HG02678 (cell line): Measurements from ENCODE around the gene SHC2.
"Not testable (repeated sequence)": the region's sequence is repeated elsewhere in the genome, so short reads cannot be mapped to it uniquely, and the experiment has no call there.

Experiments used
- ATAC-seq: cut with Tn5 transposase; IDR thresholded peaks from one replicate; pipeline ENCODE4 v1.9.1; 2021; ENCODE audit warnings: mild to moderate bottlenecking, moderate library complexity; ENCODE audit not compliant: unreplicated experiment

The SHC2 gene

DNA sequence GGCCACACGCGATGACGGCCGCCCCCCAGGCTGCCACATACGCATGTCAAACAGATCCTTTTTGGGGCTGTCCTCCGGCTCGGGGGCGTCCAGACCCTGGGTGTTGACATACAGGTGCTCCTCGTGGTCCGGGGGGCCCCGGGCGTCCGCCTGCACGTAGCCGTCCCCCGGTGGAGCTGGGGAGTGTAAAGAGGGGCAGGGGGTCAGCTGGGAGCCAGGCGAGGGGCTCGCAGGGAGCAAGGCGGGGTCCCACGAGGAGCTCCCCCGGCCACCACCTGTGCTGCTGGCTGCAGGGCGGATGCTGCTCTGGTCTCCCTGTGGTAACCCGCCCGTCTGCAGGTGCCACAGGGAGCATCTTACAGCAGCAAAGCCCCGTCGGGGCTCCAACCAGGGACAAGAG is 35.8 kb downstream of the SHC2 start:
- ATAC-seq, result no peak

DNA sequence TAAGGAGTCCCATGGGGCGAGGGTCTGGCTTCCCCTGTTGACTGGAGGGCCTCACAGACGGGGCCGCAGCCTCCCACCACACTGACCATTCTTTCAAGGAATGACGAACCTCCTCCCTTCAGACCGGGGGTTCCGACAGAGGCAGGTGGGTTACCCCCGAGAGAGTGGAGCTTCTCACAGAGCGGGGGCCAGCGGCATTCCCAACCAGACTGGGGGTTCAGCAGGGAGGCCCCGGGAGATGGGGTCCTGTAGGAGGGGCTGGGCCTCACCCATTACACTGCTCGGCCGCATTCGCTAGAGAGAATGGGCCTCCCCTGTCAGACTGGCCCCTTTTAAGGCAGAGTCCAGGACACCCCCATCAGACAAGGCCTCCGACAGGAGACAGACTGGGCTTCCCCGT is 36.3 kb downstream of the SHC2 start:
- ATAC-seq, result no peak

DNA sequence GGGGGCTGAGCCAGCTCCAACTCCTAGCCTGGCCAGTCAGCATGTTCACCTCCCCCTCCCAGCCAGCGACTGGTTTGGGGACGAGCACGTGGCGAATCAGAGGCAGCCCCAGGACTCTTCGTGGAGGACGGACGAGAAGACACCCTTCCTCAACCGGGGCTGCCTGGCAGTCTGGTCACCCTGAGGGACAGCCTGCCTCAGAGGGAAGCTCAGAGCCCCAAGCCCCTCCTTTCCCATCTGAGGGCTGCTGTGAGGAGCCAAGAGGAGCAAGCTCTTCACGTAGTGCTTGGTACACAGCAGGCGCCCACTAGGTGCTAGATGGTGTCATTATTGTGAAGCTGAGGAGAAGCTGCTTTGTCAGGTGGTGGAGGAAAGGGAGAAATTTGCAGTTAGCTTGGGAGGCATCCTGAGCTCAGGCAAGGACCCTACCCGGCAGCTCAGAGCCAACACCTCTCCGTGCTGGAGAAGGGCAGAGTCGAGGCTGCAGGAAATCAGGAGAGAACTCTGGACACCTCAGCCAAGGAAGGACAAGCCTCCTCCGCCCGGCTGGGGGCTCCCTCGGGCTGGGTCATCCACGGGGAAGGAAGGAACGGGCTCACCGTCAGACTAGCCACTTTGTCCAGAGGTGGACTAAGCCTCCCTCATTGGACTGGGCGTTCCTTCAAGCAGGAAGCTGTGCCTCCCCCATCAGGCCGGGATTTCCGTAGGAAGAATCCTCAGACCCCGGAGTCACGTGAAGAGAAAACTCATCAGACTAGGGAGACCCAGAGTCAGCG is 37.0 kb downstream of the SHC2 start:
- no peak for ATAC-seq

DNA sequence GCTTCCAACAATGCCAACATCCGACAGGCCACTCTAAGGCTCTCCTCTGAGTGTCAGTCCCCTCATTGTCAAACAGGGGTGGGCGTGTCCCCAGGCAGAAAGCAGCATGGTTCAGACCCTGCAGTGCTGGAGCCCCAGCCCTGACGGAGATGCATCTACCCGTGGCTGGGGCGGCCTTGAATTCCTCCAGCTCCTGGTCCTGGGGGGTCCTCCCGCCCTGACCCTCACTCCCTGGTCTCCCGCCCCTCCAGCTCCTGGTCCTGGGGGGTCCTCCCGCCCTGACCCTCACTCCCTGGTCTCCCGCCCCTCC is 38.0 kb downstream of the SHC2 start:
- ATAC-seq, result not testable (repeated sequence)

DNA sequence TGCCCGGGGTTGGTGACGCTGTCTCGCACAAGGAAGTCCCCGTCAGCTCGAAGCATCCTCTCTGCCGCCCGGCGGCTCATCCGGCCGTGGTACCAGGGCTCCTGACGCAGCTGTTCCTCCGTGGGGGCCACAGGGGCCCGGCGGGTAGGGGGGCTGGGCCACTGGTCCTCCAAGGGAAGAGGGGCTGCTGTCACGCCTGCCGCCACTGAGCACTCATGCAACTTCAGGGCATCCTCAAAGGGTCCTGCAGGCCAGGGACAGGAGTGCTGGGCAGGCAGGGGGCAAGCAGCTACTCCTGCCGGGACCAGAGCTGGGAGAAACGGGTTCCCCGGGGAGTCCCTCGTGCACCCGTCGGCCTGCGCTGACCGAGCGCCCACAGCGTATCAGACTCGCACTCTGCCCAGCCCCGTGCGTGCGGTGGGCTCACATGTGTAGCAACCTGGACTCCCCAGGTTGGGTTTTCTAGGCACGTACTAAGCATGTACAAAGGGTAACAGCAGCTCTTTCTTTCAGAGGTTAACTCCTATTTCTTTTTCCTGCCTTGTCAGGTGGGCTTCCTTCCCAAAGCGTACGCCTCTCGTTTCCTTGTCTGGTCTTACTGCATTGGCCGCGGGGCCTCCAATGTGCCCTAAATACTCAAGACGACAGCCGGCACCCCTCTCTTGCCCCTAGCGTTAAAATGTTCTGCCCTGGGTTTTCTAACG is 38.5 kb downstream of the SHC2 start:
- no peak for ATAC-seq

DNA sequence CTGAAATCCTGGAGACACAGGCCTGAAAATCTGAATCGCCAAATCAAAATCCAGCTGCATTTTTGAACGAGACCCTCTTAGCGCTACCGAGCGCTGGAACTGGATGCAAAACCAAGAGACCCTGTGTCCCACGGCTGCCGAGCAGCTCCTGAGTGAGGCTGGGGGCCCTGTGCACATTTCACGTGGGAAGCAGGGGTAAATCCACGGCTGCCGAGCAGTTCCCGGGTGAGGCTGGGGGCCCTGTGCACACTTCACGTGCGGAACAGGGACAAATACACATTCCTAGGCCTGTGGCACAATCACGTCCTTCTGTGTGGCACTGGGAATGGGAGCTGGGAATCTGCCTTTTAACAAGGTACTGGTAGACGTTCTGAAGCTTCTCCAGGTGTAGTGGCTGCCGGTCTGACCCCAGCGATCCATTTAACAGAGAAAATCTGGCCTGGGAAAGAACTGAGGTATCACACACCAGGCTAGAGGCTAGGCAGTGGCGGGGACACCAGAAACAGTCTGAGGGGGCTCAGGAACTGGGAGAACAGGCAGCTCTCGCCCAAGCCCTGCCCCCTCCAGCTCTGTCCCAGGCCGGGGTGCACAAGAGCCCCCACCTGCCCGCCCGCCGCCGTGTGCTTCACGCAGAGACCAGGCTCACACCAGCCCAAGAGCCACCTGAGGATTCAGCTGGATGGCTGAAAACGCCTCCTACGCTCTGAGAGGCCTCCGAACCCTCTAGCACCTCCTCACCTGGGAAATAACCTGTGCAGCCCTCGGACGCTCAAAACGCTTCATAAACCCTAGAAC is 40.9 kb downstream of the SHC2 start:
- no peak for ATAC-seq

DNA sequence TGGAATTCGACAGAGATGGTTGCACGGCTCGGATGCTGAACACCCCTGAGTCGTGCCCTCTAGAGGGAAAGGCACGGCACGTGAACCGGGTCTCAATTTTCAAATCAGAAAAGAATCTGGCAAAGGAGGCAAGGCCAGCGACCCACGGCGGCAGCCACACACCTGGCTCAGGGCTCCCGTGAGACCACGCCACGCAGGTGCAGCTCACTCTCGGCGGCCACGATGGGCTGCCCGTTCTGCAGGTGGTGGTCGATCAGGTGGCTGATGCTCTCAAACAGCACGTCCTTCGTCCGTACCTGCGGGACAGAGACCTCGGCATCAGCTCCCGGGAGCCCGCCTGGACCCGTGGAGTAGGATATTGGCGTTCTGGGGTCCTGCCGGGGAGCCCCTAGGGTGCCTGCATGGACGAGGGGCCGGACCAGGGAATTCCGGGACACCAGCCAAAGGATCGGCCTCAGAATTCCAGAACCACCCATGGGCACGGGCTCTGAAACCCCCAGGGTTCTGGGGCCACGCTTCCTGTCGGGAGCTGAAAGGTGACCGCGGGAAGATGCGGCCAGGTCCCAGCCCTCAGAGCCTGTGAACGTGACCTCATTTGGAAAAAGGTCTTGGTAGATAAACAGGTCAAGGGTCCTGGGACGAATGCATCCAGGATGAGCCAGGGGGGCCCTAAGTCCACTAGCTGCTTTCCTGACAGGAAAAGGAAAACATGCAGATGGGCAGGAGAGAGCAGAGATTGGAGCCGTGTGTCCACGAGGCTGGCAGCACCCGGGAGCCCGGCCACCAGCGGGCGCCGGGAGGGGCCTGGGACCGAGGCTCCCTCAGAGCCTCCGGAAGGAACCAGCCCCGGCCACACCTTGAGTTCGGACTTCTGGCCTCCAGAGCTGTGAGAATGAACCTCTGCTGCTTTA is 41.8 kb downstream of the SHC2 start:
- no peak for ATAC-seq

DNA sequence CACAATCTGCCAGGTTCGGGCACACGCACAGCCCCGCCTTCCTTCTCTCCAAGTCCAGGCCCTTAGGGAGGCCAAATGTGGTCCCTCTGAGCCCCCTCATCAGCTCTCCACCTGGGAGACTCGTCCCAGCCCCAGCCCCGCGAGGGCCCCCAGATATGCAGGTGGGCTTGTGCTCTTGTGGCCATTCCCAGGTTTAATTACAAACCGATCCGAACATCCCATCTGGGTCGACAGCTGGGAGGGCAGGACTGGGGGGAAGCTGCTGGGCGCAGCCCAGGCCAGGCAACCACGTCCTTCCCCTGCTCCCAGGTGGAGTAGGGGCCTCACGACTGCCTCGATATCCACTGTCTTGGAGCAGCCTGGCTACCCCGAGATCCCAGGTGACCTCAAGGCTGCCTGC is 44.4 kb downstream of the SHC2 start:
- ATAC-seq, result no peak

DNA sequence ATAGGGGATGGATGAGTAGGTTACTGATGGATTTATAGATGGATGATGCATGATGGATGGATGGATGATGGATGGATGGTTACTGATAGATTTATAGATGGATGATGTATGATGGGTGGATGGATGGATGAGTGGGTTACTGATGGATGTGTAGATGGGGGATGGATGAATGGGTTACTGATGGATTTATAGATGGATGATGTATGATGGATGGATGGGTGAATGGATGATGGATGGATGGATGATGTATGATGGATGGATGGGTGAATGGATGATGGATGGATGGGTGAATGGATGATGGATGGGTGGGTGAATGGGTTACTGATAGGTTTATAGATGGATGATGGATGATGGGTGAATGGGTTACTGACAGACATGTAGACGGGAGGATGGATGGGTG is 45.5 kb downstream of the SHC2 start:
- no peak for ATAC-seq

DNA sequence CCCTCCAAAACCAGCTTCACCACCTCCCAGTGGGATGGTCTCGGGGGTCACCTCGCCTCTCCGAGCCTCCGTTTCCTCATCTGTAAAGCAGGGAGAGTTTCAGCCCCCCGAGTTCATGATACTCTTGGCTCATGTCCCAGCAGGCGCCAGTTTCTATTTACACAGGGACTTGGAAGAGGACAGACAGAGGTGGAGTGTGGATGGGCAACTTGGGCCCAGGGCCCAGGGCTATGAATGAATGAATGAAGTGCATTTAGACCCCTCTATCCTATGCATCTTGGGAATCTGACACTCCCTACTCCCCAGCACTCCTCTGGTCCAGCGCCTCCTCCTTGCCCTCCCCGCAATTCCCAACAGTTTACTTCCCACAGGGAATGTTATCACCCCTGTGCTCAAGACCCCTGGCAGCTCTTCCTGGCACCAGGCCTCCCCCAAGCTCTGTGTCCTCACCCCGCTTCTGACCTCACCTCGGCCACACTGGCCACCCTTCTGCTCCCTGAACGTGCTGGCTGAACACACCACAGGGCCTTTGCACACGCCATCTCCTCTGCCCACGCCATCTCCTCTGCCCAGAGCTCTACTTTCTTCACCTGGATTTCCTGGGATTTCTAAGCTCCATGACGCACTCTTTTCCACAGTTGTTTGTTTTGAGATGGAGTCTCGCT is 46.9 kb downstream of the SHC2 start:
- ATAC-seq, result no peak

DNA sequence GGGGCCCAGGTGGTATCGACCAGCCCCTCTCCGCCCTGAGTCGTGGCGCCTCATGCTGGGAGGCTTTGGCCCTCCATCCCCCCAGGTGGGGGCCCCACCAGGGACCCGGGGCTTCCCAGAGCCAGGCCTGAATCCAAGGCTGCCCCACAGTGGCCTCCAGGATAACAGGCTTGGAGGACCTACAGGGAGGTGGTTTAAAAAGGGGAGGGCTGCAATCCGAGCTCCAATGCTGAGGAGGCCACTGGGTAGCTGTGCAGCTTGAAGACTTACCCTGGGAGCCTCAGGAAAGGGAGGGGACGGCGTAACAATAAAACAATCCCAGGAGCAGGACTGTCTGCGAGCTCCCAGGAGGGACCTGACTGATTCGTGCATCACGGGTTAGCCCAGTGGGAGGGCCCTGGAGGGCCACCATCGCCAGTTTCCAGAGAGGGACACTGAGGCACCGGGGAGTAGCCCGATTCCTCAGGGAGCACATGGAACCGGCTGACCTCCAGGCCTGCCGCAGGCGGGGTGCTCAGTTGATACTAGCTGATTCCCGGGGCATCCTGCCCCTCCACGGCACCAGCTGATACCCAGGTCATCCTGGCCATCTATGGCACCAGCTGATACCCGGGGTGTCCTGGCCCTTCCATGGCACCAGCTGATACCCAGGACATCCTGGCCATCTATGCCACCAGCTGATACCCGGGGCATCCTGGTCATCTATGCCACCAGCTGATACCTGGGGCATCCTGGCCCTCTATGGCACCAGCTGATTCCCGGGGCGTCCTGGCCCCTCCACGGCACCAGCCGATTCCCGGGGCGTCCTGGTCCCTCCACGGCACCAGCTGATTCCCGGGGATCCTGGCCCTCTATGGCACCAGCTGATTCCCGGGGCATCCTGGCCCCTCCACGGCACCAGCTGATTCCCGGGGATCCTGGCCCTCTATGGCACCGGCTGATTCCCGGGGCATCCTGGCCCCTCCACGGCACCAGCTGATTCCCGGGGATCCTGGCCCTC is 48.2 kb downstream of the SHC2 start:
- no peak for ATAC-seq

DNA sequence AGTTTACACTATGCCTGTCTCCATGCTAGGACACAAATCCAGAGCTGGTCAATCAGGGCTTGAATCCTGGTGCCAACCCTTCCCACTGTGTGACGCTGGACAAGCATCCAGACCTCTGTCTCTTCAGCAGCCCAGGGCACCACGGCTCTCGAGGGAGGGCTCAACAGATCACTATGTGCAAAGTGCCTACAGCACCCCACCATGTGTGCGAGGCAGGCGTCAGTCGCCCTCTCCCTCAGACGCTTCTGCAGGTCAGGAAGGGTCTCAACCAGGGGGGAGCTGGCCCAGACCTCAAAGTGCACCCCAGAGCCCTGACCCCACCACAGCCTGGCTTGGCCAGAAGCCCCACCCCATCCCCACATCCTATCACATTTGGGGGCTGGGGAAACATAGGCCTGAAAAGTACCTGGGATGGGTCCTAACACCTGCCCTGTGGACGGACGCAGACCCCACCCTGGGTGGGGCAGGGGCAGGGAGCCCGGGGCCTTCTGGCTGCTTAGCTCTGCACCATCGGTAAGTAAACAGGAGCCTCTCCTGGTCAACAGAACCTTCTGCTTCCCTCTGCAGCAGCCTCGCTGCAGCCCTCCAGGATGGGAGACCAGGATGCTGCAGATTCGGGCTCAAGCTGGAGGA is 49.0 kb downstream of the SHC2 start:
- no peak for ATAC-seq

DNA sequence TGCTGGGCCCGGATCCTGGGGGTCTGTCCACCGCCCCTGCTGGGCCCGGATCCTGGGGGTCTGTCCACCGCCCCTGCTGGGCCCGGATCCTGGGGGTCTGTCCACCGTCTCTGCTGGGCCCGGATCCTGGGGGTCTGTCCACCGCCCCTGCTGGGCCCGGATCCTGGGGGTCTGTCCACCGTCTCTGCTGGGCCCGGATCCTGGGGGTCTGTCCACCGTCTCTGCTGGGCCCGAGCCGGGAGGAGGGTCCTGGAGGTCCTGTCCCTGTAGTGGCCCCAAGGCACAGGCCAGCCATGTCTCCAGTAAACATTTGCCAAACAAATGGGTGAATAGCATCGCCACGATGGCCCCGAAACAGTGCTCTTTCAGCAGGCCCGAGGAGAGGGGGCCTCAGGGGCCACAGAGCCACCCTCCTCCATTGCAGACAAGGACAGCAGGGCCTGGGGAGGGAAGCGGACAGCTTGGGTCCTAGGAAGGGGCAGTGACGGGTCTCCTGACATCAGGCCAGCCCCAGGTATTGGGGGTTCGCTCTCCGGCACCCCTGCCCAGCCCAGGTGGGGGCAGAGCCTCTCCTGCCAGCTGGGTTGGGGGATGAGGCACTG is 49.6 kb downstream of the SHC2 start:
- ATAC-seq, result not testable (repeated sequence)

DNA sequence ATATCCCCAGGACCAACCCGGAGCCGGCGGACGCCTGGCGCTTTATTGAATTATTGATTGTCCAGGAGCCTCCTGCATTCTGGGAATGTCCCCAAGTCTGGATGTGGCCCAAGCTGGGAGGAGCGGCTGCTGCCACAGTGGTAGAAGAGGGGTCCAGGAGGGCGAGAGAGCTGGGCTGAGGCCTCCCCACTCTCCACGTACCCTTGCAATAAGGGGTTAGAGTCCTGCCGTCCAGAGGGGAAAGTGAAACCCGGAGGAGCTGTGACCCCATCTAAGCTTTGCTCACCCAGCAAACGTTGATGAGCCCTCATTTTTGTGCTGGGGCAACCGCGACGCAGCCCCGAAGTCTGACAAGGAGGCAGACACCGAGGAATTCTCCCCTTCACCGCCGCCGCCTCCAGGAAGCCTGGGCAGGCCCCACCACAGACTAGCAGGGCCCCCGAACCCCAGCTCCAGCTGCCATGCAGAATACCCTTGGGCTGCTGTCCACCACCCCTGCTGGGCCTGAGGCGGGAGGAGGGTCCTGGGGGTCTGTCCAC is 50.5 kb downstream of the SHC2 start:
- no peak for ATAC-seq

DNA sequence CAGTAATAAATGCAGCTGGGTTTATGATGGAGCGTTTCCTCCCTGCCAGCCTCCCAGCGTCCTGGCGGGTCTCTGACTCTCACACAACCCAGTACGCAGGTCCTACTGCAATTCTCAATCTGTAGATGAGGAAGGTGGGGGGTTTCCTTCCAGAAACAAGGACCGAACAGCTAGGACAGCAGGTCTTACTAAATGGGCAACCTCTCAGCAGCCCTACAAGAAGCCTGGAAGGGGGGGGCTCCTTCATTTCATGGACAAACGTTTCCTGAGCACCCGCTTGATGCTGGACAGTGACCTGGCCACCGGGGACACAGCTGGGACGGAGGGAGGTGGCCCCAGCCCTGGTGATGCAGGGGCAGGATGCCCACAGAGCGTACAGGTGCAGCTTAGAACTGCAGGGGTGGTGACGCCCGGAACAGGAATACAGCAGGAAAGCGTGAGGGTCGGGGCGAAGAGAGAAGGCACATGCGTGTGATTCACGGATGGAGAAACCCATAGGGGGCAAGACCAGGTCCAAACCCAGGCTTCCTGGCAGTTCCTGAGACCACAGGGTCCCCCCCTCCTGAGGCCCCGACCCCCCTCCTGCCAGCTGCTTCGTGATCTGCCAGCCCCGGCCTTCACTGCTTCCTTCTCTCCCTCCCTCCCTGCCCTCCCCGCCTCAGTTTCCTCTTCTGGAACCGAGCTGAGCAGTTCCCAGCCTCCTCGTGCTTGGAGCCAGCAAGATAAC is 51.2 kb downstream of the SHC2 start:
- no peak for ATAC-seq

DNA sequence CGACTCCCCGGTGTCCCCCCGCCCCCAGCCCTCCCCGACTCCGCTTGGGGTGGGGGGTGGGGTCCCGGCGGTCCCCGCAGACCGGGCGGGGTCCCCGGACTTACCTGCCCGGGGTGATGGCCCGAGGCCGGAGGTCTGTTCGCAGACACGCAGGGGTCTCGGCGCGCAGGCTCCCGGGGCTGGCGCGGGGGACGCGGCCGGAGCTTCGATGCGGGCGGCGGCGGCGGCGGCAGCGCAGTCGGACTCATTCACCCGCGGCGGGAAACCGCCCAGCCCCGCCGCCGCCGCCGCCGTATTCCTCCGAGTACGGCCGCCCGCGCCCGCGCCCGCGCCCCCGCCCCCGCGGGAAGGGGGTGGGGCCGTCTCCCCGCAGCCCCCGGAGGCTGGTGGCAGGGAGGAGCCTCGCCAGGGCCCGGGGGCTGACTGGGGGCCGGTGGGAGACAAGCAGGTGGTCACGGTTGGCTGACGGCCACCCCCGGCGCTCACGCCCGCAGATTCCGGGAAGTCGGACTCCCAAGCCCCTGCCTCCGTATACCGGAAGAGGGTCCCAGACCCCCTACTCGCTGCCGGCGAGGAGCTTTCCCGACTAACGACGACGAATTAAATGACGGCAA is 51.8 kb downstream of the SHC2 start, which contains the start of gene C2CD4C:
TSS of gene C2CD4C (minus strand) at position 246 of the 614 bp plus-strand sequence. CDS start 786 bp downstream, outside the sequence.
- ATAC-seq, result no peak

DNA sequence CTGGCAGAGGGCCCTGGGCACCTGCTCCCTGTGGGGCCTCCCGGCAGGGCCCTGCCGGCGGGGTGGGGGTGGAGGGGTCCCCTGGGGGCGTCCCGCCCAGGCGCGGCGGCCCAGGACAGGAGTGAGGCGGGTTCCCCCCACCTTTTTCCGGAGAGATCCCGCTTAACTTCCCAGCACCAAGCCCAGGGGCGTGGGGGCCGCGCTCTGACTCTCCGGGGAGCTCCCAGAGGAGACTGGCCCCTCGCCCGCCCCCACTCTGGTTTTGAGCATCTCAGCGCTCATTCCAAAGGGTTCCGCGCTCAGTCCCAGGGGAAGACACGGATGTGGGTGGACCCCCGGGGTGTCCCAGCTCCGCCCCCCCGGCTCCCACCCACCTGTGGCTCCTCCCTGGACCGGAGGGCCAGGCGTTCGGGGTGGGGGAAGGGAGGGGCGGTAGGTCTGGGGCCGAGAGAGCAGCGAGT is 52.4 kb downstream of the SHC2 start:
- ATAC-seq, result no peak
